ENCODE measurements around the gene CEACAM5. TPM values are rescaled to one million over a fixed set of nuclear protein-coding genes. Genes with fewer than 3 reads are reported as not detected.
"Not testable (repeated sequence)": the region's sequence is repeated elsewhere in the genome, so short reads cannot be mapped to it uniquely, and the experiment has no call there.

CEACAM5 gene
- total RNA-seq, 1 experiment from 2014 or later: not detected

- no peak for DNase-seq (ENCODE audit: low read depth)
Observed at GRCh38 chr19:41700381-41701195, 7.8 kb upstream of the CEACAM5 start.

- no peak for DNase-seq (ENCODE audit: low read depth)
Observed at GRCh38 chr19:41701401-41702075, 6.9 kb upstream of the CEACAM5 start.

- DNase-seq (ENCODE audit: low read depth): peak; percentile 68
Observed at GRCh38 chr19:41702171-41702651, 6.2 kb upstream of the CEACAM5 start.

GRCh38 chr19:41703602-41704293 lies 4.7 kb upstream of the CEACAM5 start:
- no peak for DNase-seq (ENCODE audit: low read depth)

- peak; percentile 16 for DNase-seq (ENCODE audit: low read depth)
Observed at GRCh38 chr19:41705393-41706174, 2.8 kb upstream of the CEACAM5 start.

GRCh38 chr19:41706741-41707501 lies 1.5 kb upstream of the CEACAM5 start:
- peak; percentile 32 for DNase-seq (ENCODE audit: low read depth)

GRCh38 chr19:41707502-41707812 lies 969 bp upstream of the CEACAM5 start:
- no peak for DNase-seq (ENCODE audit: low read depth)

- DNase-seq (ENCODE audit: low read depth): no peak
Observed at GRCh38 chr19:41707871-41708371, 505 bp upstream of the CEACAM5 start.

- not testable (repeated sequence) for DNase-seq (ENCODE audit: low read depth)
Observed at GRCh38 chr19:41709516-41709915, 1.1 kb downstream of the CEACAM5 start.

GRCh38 chr19:41709951-41710645 lies 1.7 kb downstream of the CEACAM5 start:
- no peak for DNase-seq (ENCODE audit: low read depth)

- no peak for DNase-seq (ENCODE audit: low read depth)
Observed at GRCh38 chr19:41711376-41712261, 3.2 kb downstream of the CEACAM5 start.

GRCh38 chr19:41714598-41714997 lies 6.2 kb downstream of the CEACAM5 start:
- no peak for DNase-seq (ENCODE audit: low read depth)

- DNase-seq (ENCODE audit: low read depth): no peak
Observed at GRCh38 chr19:41718761-41719160, 10.3 kb downstream of the CEACAM5 start.

GRCh38 chr19:41720103-41720502 lies 11.7 kb downstream of the CEACAM5 start:
- DNase-seq (ENCODE audit: low read depth): no peak

GRCh38 chr19:41726493-41726892 lies 18.1 kb downstream of the CEACAM5 start:
- no peak for DNase-seq (ENCODE audit: low read depth)

- DNase-seq (ENCODE audit: low read depth): no peak
Observed at GRCh38 chr19:41734156-41734555, 25.7 kb downstream of the CEACAM5 start.

GRCh38 chr19:41734585-41734984 lies 26.2 kb downstream of the CEACAM5 start:
- no peak for DNase-seq (ENCODE audit: low read depth)

- no peak for DNase-seq (ENCODE audit: low read depth)
Observed at GRCh38 chr19:41735071-41735600, 26.7 kb downstream of the CEACAM5 start.

GRCh38 chr19:41739361-41739760 lies 30.9 kb downstream of the CEACAM5 start:
- DNase-seq (ENCODE audit: low read depth): no peak
